Measurements from ENCODE around the gene IL1RAPL1. TPM values are rescaled to one million over a fixed set of nuclear protein-coding genes. Genes with fewer than 3 reads are reported as not detected.

Gene IL1RAPL1
- total and polyA plus RNA-seq, 2 experiments from 2014 or later: 0.18 to 0.49 TPM

DNA sequence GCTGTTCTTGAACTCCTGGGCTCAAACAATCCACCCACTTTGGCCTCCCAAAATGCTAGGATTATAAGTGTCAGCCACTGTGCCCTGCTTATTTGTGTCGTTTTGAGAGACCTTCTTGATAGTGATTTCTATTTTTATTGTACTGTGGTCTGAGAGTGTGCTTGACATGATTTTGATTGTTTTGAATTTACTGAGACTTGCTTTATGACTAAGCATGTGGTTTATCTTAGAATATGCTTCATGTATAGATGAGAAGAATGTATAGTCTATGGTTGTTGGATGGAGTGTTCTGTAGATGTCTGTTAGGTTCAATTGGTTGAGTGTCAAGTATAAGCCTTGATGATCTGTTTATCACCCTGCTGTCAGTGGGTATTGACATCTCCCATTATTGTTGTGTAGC is 789.3 kb downstream of the IL1RAPL1 start (continued):
- TF ChIP-seq, protein P1, sequence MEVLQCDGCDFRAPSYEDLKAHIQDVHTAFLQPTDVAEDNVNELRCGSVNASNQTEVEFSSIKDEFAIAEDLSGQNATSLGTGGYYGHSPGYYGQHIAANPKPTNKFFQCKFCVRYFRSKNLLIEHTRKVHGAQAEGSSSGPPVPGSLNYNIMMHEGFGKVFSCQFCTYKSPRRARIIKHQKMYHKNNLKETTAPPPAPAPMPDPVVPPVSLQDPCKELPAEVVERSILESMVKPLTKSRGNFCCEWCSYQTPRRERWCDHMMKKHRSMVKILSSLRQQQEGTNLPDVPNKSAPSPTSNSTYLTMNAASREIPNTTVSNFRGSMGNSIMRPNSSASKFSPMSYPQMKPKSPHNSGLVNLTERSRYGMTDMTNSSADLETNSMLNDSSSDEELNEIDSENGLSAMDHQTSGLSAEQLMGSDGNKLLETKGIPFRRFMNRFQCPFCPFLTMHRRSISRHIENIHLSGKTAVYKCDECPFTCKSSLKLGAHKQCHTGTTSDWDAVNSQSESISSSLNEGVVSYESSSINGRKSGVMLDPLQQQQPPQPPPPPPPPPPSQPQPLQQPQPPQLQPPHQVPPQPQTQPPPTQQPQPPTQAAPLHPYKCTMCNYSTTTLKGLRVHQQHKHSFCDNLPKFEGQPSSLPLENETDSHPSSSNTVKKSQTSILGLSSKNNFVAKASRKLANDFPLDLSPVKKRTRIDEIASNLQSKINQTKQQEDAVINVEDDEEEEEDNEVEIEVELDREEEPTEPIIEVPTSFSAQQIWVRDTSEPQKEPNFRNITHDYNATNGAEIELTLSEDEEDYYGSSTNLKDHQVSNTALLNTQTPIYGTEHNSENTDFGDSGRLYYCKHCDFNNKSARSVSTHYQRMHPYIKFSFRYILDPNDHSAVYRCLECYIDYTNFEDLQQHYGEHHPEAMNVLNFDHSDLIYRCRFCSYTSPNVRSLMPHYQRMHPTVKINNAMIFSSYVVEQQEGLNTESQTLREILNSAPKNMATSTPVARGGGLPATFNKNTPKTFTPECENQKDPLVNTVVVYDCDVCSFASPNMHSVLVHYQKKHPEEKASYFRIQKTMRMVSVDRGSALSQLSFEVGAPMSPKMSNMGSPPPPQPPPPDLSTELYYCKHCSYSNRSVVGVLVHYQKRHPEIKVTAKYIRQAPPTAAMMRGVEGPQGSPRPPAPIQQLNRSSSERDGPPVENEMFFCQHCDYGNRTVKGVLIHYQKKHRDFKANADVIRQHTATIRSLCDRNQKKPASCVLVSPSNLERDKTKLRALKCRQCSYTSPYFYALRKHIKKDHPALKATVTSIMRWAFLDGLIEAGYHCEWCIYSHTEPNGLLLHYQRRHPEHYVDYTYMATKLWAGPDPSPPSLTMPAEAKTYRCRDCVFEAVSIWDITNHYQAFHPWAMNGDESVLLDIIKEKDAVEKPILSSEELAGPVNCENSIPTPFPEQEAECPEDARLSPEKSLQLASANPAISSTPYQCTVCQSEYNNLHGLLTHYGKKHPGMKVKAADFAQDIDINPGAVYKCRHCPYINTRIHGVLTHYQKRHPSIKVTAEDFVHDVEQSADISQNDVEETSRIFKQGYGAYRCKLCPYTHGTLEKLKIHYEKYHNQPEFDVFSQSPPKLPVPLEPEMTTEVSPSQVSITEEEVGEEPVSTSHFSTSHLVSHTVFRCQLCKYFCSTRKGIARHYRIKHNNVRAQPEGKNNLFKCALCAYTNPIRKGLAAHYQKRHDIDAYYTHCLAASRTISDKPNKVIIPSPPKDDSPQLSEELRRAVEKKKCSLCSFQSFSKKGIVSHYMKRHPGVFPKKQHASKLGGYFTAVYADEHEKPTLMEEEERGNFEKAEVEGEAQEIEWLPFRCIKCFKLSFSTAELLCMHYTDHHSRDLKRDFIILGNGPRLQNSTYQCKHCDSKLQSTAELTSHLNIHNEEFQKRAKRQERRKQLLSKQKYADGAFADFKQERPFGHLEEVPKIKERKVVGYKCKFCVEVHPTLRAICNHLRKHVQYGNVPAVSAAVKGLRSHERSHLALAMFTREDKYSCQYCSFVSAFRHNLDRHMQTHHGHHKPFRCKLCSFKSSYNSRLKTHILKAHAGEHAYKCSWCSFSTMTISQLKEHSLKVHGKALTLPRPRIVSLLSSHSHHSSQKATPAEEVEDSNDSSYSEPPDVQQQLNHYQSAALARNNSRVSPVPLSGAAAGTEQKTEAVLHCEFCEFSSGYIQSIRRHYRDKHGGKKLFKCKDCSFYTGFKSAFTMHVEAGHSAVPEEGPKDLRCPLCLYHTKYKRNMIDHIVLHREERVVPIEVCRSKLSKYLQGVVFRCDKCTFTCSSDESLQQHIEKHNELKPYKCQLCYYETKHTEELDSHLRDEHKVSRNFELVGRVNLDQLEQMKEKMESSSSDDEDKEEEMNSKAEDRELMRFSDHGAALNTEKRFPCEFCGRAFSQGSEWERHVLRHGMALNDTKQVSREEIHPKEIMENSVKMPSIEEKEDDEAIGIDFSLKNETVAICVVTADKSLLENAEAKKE (CRISPR knock-in tag; IDR thresholded peaks at IDR 0.05): no peak
- TF ChIP-seq ZNF331 (CRISPR knock-in tag; IDR thresholded peaks at IDR 0.05; ENCODE audit: low read depth): no peak
- no peak for TF ChIP-seq EZH2 (IDR thresholded peaks at IDR 0.05; ENCODE audit: low read depth, unreplicated experiment)

DNA sequence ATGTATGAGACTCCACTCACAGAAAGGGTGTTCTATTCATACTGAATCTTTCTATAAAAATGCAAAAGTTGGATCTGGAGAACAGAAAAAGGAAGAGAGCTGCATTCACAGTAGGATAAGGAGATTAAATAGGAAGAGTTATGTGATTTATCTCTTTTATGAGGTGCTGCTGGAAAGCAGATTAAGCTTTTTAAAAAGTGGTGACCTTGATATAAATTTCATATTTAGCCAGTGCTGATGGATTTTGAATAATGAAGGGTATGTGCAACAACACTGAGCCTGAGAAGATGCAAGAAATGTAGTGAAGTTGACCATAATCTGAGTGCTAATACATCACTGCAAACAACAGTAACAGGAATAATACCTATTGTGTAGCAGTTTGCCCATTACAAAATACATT is 795.6 kb downstream of the IL1RAPL1 start:
- no peak overlapping the region for H3K27ac ChIP-seq (ENCODE audit: low read depth)
- ATAC-seq: no peak
- no peaks in the 10 kb centered on the region for H3K27me3 Mint-ChIP-seq (ENCODE audit: insufficient read depth, low read depth, poor library complexity)
- H3K36me3 Mint-ChIP-seq (ENCODE audit: low read depth): no peaks in the 10 kb centered on the region
- no peaks in the 10 kb centered on the region for H3F3A ChIP-seq (replicated peaks; ENCODE audit: low read depth)
- no peaks in the 10 kb centered on the region for H4K20me1 ChIP-seq (replicated peaks; ENCODE audit: insufficient read depth)
- no peak overlapping the region for H2AFZ ChIP-seq
- no peak for DNase-seq (ENCODE audit: low spot score)
- H3K36me3 ChIP-seq (ENCODE audit: insufficient read depth): no peaks in the 10 kb centered on the region
- no peak overlapping the region for H3K4me3 ChIP-seq
- H3K4me1 ChIP-seq (ENCODE audit: insufficient read depth): no peaks in the 10 kb centered on the region
- no peaks in the 10 kb centered on the region for H3K4me1 Mint-ChIP-seq
- H3K4me2 ChIP-seq: no peak overlapping the region
- no peaks in the 10 kb centered on the region for H3K79me2 ChIP-seq (replicated peaks; ENCODE audit: insufficient read depth)
- no peaks in the 10 kb centered on the region for H3K9me3 Mint-ChIP-seq
- no peaks in the 10 kb centered on the region for H3K27me3 ChIP-seq (ENCODE audit: insufficient read depth)
- no peaks in the 10 kb centered on the region for H3K9me2 ChIP-seq (ENCODE audit: insufficient read depth)
- no peak overlapping the region for H3K27ac Mint-ChIP-seq
- TF ChIP-seq, protein P1 (CRISPR knock-in tag; IDR thresholded peaks at IDR 0.05): no peak
- no peak for TF ChIP-seq CREB1 (CRISPR knock-in tag; IDR thresholded peaks at IDR 0.05; ENCODE audit: low read depth)
- H3K4me3 Mint-ChIP-seq: no peak overlapping the region

Measured in GM23338 (cell line).